DMS 273 (cell line): Measurements from ENCODE around the gene GSC2.
A peak's percentile ranks its signal among the peaks of the same experiment; 100 is the strongest.
"Not testable (repeated sequence)": the region's sequence is repeated elsewhere in the genome, so short reads cannot be mapped to it uniquely, and the experiment has no call there.

Experiments used
- DNase-seq: peaks from one replicate; lab custom pipeline; 2025; ENCODE audit not compliant: unreplicated experiment; lab: John Stamatoyannopoulos, UW

The GSC2 gene

DNA sequence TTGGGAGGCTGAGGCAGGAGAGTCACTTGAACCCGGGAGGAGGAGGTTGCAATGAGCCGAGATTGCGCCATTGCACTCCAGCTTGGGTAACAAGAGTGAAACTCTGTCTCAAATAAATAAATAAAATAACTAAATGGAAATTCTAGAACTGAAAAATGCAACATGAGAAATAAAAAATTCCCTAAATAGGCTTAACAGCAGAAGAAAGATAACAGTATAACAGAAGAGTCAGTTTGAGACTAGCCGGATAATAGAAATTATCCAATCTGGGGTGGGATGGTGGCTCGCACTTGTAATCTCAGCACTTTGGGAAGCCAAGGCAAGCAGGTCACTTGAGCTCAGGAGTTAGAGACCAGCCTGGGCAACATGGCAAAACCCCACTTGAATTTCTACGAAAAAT, 14.3 kb upstream of the GSC2 start:
- DNase-seq: no peak

DNA sequence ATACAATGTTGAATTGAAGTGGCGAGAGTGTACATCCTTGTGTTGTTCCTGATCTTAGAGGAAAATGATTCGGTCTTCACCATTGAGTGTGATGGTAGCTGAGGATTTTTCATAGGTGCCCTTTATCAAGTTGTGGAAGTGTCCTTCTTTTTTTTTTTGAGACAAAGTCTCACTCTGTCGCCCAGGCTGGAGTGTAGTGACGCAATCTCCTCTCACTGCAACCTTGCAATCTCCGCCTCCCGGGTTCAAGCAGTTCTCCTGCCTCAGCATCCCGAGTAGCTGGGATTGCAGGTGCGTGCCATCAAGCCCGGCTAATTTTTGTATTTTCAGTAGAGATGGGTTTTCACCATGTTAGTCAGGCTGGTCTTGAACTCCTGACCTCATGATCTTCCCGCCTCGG, 8.6 kb upstream of the GSC2 start:
- not testable (repeated sequence) for DNase-seq

DNA sequence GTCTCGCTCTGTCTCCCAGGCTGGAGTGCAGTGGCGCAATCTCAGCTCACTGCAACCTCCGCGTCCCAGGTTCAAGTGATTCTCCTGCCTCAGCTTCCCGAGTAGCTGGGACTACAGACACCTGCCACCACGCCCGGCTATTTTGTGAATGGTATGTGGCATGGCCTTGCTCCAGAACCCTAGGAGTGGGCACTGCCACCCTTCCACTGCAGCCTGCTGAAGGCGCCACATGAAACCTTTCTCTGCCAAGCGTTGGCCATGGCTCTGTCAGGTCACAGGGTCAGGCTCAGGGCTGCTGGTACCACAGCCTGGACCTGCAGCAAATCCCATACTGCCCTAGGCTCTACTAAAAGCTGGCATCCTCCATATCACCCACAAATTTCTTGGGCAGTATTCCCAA, 6.0 kb upstream of the GSC2 start:
- DNase-seq: not testable (repeated sequence)

DNA sequence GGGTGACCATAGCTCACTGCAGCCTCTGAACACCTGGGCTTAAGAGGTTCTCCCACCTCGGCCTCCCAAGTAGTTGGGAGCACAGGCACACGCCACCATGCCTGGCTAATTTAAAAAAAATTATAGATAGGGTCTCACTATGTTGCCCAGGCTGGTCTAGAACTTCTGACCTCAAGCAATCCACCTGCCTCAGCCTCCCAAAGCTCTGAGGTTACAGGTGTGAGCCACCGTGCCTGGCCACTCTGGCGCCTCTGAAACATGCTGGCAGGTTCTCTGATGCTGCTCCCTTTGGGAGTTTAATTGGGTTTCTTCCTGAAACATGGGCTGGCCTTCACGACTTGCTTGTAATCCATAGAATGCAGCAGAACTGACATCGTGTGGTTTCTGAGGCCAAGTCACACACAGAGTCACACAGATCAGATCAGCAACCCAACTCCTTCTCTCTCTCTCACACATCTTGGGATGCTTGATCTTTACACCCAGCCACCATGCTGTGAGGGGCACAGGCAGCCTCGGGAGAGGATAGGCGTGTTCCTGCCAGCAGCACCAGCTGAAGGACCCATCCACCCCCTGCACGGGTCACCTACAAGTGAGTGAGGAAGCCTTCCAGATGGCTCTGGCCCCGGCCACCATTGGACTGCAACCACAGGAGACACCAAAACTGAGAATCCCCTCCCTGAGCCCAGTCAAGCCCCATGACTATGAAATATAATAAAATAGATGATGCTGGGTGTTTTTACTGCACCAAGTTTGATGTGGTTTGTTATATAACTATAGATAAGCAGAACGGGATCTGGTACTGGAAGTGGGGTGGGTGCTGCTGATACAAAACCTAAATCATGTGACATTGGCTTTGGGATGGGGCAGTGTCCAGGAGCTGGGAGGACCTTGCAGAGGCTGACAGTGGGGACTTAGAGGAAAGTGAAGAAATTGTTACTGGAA, 3.1 kb upstream of the GSC2 start:
- DNase-seq: no peak

DNA sequence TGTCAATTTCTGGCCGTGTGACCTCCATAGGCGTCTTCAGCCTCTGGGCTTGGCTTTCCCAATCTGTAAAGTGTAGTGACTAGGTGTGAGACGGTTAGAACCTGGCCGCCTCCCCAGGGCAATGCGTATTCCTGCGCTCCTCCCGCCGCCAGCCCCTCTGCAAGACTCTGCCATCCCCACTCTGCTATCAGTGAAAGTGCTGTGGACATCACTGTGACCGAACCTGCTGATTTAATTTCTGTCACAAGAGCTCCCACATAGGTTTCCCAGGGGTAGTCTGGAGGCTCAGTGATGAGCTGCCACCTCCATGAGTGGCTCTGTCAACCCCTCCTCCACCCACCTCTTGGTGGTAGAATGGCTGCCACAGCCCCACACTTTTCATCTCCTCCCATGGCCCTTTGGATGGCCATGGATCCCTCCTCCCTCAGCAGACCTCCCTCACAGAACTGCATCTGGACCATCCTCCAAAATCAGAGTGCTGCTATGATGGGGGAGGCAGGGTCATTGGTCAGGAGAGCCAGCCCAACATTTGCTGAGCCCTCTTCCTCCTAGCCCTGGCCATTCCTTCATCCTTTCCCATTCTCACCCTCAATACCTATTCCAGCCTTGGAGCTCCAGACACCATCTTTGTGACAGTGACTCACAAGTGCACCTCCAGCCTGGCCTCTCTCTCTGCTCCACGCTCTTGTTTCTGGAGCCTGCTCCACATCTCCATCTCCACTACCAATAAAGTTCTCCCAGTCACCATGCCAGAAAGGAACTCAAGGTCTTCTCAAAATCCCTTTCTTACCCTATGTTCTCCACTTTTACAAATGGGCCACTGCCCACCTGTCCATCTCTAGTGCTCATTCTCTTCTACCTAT, 1.5 kb upstream of the GSC2 start:
- no peak for DNase-seq

DNA sequence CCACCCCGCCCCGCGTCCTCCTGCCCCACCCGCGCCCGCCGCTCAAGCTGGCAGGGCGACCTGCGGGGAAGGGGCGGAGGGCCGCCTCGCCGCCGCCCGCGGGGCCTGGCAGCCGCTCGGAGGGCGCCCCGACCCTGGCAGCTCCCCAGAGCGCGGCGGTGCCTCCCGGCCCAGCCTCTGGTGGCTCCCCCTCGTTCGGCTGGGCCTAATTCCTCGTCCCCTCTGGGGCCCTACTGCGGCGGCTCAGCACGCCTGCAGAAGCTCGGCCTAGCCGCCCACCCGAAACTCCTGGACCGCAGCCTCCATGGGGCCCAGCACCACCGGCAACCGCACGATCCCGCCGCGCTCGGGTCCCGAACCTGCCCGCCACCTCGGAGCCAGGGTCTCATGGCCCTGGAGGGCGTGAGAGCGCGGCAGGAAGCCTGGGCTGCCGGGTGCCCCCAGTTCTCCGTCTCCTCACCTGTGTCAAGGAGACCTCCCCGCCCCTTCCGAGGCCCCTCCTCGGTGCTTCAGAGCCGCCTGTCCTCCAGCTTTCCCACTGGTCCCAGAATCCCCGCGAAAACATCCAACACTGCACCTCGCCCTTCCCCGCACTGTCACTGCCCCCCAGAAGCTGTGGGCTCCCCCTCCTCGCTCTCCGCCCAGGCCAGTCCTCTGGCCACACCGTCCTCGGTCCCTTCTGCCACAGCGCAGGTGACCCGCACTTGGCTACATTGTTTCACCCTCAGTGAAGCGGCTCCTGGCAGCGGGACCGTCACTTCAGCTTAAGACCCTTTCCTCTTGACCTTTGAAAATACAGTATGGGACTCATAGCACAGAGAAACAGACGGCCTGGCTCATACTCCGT, 613 bp upstream of the GSC2 start:
- peak; percentile 21 for DNase-seq

DNA sequence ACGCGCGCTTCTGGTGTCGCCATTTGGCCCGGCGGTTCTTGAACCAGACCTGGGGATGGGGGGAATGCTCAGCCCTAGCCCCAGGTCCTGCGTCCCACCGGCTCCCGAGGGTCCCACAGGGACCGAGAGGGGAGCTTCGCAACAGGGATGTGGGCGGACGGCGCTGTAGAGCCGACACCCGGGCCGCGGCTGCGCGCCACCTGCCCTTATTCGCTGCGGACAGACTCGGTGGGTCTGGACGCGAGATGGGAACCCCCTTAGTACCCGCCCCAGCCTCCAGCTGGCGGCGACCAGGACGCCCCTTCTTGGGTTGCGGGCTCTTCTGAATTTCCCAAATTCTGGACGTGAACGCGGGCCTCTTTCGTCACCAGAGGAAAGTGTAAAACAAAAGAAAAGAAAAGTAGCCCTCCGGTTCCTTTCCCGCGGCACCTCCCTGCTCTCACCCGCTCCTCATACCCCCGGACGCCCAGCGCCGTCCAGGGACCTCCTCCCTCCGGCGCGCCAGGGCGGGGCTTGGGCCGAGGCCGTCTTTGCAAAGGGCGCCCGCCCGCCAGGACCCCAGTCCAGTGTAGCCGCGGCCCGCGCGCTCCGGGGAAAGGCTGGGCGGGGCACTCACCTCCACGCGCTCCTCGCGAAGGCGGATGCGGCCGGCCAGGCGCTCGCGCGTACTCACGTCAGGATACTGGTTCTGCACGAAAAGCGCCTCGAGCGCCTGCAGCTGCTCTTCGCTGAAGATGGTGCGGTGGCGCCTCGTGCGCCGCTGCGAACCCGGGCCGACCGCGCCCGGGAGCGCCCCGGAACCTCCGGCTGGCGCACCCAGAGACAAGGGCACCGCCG, 827 bp downstream of the GSC2 start:
- peak; percentile 71 for DNase-seq

DNA sequence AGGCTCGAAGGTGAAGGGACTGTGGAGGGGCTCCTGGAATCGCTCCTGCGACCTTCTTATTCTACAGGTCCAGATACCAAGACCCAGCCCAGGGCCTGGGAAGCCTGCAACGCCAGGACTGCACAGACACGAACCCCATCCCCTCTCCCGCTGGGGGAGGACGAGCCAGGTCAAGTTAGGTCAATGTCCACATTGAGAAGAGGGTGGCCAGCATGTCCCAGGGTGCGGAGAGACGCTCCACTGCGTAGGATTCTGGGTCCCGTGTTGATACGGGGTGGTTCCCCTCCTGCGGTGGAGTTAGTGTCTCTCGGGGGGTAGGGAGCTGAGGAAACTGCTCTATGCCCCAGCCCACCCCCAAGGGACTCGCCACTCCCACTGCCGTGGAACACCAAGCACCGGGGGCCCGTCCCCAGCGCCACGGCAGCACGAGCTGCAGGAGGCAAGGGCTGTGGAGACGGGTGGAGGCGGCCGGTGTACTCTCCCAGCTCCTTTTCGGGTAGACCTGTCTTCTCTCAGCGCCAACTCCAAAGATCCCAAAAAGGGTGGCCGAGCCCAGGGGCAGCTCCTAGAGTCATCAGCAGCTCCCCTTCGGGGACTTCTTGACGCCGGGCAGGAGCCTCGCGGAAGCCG, 1.6 kb downstream of the GSC2 start:
- no peak for DNase-seq

DNA sequence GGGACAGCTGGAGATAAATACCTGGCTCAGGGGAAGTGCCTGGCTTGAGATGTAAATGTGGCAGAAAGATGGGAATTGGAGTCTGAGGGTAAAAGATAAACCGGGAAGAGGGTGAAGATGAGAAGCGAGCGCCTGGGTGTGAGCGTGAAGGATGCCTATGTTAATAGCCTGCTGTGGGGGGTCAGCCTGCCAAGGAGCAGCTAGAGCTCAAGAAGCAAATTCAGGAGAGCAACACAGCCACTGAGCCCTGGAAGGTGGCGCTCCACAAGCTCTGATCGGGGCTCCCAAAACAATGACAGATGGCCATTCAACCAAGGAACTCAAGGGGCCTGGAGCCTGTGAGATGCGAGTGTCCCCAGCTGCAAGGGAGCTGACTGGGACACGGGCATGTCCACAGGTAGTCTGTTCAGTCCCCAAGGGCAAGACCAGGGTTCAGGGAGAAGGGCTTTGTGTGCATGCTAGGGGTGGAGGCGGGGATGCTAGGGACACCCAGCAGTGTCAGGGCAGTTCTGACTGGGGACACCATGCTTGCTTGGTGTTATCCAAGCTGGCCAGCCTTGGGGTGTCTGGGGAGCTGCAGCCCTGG, 2.8 kb downstream of the GSC2 start:
- peak; percentile 38 for DNase-seq

DNA sequence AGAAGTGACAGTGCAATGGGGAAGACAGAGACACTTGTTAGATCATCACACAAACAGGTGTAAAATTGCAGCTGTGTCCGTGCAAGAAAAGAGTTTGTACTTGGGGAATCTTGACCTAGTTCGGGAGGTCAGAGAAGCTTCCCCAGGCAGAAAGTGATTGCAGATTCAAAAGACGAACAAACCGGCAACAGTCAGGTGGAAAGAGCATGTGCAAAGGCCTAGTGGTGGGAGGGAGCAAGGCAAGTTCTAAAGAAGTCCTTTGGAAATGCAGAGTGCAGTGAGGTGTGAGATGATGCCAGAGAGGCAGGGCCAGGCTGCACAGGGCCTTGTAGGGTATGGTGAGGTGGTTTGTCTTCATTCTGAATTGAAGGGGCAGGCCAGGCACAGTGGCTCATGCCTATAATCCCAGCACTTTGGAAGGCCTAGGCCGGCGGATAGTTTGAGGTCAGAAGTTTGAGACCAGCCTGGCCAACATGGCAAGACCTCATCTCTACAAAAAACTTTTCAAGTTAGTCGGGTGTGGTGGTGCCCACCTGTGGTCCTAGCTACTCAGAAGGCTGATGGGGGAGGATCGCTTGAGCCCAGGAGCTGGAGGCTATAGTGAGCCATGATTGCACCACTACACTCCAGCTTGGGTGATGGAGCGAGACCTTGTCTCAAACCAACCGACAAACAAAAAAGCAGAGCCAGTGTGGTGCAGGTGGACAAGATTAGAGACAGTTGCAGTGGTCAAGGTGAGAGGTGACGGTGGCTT, 3.7 kb downstream of the GSC2 start:
- DNase-seq: peak; percentile 18

DNA sequence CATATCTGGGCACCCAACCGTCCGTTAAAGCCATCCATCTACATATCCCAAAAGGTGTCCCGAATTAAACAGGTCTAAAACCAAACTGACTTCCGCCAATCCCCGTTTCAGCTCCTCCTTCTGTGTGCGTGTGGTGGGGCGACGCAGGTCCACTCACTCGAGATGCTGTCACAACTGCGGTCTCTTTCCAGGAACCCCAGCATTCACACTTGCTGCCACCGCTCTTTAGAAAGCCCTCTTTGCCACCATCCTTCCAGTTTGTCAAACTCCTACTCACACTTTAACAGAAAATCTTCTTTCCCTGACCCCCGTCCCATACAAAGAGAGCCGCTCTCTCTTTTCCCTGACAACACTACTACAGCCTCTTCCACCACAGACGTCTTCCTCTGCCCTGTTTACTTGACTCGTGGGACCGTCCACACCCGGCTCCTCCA, 6.1 kb downstream of the GSC2 start:
- no peak for DNase-seq

DNA sequence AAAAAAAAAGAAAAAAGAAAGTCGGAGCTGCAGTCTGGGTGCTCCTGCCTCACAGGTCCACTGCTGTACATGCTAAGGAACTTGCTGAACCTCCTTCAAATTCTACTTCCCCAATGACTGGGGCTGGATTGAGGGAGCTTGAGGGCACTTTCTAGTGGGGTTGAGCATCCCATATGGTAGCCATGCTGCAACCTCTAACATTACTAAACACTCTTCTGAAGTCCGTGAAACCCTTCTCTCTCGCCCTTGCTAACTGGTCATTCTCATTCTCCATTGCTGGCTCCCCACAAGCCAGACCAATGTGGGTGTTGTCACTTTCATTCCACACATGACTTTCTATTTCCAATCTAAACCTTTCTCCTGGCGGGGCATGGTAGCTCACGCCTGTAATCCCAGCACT, 6.9 kb downstream of the GSC2 start:
- DNase-seq: no peak

DNA sequence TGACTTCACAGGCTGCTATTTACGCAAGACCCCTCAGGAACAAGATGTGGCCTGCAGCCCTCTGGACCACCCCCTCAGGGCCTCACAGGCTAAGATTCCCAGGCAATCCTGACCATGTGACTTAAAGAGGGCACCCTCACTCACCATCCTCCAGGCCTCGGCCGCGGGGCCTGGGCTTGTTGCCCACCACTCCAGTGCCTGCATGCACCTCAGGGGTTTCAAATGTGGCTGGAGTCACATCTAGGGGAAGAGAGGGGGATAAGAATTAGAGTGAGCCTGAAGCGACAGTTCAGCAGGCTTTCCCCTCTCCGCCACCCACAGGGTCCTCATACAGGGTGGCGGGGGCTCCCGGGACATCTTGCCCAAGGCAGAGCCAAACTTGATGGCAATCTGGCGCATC, 7.7 kb downstream of the GSC2 start:
- no peak for DNase-seq

DNA sequence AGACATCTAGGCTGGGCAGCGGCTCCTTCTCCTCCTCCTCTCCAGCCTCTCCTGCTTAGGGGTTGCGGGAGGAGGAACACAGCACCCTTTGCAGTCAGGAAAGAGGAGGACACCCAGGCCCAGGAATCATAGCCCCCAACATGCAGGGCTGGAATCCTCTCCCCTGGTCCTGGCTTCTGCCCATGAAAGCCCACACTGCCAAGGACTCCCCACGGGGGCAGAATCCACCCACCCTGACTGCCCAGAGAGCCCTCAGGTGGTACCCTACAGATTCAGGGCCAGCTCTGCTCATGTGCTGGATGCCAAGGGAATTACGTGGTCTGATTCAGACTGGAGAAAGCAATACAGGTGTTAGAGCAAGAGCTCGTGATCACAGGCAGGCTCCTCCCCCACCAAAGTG, 10.1 kb downstream of the GSC2 start:
- no peak for DNase-seq

DNA sequence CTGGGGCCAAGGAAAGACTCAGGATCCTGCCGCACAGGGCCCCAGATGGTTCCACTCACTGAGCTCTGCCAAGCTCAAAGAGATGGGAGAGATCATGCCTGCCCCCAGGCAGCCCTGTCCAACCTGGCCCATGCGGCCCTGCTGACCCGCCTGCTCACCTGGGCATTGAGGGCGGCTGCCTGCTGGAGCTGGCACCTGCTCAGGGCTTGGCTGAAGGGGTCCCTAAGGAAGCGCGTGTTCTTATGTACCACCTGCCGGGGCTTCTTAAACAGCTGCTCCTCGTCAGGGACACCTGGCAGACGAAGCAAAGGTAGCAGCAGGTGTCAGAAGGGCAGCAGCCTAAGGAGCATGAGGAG, 11.1 kb downstream of the GSC2 start:
- DNase-seq: no peak

DNA sequence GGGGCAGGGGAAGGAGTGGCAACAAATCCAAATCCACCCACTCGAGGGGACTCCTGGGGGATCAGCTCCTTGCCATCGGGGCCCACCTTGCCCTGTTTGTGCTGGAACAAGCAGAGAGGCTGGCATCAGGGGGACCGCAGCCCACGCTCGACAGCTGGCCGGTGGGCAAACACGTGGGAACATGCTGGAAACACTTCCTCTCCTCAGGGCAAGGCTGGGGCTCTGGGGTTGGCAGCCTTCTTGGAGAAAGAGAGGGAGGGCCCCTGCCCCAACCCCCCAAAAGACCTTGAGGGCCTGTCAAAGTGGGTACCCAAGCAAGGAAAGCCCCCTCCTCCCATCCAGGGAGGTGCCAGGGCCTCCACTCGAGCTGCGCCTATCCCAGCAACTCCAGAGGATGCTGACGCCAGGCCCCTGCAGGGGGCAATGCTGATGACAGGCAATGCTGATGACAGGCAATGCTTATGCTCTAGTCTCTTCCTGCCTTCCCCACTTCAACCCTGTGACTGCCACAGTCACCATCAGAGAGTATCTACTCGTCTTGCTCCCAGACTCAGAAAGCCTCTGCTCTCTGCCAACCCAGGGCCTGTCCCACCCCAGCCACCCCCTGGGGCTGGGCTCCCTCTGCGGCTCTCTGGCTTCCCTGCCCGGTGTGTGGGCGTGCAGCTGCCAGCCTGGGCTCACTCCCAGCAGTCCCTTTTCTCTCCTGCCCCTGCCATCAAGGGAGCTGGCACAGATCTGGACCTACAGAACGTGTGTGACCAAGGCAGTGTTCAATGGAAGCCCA, 11.7 kb downstream of the GSC2 start:
- no peak for DNase-seq

DNA sequence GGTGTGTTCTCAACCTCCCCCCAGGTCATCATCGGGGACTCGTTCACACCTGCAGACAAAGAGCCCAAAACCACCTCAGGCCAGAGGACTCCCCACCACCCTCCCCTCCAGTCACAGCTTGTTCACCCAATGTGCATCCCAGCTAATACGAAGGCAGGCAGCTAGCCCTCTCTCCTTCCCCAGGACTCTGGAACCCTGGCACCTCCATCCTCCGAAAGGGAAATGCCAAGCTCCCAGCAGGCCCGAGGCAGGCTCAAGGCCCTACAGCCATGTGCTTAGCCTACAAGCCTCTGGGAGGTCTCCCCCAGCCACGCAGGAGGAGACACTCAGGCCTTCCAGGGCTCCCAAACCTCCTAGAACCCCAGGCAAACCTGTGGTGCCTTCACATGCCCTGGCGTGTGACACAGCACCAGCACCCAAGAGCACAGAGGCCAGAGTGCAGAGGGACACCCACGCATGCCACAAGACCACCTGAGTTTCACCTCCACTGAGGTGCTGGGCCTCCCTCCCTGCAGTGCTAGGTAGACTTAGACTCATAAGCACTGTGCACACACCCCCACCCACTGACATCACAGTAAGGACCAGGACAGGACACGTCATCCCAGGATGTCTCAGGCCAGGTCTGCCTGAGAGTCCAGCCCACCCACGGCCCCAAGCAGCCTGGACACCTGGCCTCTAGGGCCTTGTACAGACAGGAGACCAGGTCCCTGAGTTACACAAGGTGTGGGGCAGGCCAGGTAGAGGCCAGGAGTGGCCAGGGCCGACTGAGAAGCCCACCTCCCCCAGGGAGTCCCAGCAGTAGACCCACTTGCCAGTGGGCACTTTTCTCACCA, 12.5 kb downstream of the GSC2 start:
- no peak for DNase-seq
